ENCODE data around the gene MEGF6.

DNA sequence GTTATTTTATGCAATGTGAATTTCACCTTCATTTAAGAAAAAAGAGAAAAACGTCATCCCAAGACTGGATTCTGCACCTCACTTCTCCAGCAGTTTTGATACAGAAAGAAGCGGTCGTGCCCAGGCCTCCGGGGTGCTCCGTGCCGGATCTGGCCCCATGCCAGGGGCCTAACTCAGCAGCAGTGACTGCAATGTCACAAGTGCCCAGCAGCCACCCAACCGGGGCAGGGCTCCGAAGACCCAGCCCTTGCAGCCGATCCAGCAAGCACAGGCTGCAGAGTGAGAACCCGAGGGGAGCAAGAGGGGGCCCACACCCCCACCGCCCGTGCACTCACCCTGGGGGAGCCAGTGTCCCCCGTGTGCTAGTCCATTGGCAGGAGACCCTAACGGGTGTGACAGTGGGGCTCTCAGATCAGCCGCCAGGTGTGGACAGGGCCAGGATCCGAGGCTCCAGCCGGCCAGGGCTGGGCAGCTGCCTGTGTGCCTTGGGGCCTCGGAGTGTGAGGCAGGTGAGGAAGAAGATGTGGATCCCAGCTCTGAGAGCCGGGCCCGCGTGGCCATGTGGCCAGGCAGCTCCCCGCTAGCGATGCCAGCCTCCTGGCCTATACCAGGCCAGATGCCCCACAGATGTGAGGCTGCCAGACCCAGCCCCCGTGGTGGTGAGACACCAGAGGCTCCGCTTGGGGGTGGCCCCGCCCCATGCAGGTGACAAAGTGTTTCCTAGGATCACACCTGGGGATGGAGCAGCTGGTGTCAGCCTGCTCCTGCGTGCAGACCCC lies 60.6 kb downstream of the MEGF6 start:
- no peak for TF ChIP-seq CTCF (IDR thresholded peaks at IDR 0.05)
- TF ChIP-seq POLR2A (IDR thresholded peaks at IDR 0.05), result no peak

Measured in heart left ventricle (tissue), 13 donors.